Measurements from ENCODE around the gene AKR1C4.
"Not testable (repeated sequence)": the region's sequence is repeated elsewhere in the genome, so short reads cannot be mapped to it uniquely, and the experiment has no call there.

Gene AKR1C4

DNA sequence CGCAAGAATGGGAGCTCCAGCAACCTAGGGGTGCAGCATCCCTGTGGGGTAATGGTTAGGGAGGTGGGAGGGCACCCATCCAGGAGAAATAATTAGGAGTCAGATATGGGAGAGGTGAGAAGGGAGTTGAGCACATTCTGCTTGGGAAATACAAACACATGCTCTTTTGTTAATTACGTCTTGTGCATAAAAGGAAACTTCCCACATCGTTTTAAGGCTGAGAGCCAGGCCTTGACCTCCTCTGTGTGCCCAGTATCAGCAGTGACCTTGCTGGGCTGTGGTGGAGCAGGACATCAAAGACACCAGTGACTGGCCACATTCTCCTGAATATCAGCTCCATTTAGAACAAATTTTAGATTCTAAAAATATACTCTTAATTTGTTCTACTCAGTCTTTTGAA lies 22.6 kb downstream of the AKR1C4 start:
- no peak for DNase-seq (ENCODE audit: low read depth, low spot score)
- H3K4me3 ChIP-seq (ENCODE audit: low read depth, low read length): no peak overlapping the region
- in situ Hi-C loops (cut with HindIII; ENCODE audit: low sequenced_read_pairs): no loop called here
- TF ChIP-seq, protein P1, sequence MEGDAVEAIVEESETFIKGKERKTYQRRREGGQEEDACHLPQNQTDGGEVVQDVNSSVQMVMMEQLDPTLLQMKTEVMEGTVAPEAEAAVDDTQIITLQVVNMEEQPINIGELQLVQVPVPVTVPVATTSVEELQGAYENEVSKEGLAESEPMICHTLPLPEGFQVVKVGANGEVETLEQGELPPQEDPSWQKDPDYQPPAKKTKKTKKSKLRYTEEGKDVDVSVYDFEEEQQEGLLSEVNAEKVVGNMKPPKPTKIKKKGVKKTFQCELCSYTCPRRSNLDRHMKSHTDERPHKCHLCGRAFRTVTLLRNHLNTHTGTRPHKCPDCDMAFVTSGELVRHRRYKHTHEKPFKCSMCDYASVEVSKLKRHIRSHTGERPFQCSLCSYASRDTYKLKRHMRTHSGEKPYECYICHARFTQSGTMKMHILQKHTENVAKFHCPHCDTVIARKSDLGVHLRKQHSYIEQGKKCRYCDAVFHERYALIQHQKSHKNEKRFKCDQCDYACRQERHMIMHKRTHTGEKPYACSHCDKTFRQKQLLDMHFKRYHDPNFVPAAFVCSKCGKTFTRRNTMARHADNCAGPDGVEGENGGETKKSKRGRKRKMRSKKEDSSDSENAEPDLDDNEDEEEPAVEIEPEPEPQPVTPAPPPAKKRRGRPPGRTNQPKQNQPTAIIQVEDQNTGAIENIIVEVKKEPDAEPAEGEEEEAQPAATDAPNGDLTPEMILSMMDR (IDR thresholded peaks at IDR 0.05; ENCODE audit: low read depth, low read length): no peak

DNA sequence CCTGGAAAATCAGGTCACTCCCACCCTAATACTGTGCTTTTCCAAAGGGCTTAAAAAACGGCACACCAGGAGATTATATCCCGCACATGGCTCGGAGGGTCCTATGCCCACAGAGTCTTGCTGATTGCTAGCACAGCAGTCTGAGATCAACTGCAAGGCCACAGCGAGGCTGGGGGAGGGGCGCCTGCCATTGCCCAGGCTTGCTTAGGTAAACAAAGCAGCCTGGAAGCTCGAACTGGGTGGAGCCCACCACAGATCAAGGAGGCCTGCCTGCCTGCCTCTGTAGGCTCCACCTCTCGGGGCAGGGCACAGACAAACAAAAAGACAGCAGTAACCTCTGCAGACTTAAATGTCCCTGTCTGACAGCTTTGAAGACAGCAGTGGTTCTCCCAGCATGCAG lies 26.3 kb downstream of the AKR1C4 start:
- in situ Hi-C loops (cut with HindIII; ENCODE audit: low sequenced_read_pairs); DNase-seq (ENCODE audit: low read depth, low spot score); H3K4me3 ChIP-seq (ENCODE audit: low read depth, low read length): not testable (repeated sequence)

DNA sequence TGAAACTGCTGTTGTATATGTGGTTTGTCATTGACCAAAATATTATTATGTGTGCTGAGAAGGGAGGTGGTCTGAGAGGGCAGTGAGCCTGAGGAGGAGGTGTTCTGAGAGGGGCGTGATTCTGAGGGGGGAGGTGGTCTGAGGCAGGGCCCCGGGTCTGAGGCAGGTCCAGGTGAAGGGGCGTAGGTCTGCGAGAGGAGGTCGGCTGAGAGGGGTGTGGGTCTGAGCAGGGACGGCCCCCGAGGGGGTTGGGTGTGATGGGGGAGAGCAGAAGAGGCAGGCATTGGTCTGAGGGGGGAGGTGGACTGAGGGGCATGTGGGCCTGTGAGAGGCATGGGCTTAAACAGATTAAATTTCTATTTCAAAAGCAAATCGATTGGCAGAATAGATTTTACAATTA lies 32.4 kb downstream of the AKR1C4 start:
- no peak overlapping the region for H3K4me3 ChIP-seq (ENCODE audit: low read depth, low read length)
- TF ChIP-seq, protein P1 (IDR thresholded peaks at IDR 0.05; ENCODE audit: low read depth, low read length): no peak
- DNase-seq (ENCODE audit: low read depth, low spot score): no peak
- in situ Hi-C loops (cut with HindIII; ENCODE audit: low sequenced_read_pairs): no loop called here

DNA sequence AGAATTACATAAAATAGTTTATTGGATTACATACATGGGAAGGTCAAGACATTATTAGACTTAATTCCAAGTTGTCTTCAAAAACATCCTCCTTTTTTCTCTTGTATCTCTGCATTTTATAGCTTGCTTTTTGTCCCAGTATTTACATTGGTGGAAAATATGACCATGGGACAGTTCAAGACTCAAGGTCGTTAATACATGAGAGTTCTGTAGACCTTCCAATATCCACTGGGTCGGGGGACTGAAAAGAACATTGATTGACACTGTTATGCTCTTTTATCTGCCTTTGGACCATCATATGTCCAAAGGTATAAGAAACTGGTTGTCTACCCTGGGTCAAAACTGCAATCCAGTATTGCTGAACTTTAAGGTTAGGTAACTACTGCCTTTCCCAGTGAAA lies 36.7 kb downstream of the AKR1C4 start:
- TF ChIP-seq, protein P1 (IDR thresholded peaks at IDR 0.05; ENCODE audit: low read depth, low read length): no peak
- in situ Hi-C loops (cut with HindIII; ENCODE audit: low sequenced_read_pairs): no loop called here
- no peak overlapping the region for H3K4me3 ChIP-seq (ENCODE audit: low read depth, low read length)
- no peak for DNase-seq (ENCODE audit: low read depth, low spot score)

DNA sequence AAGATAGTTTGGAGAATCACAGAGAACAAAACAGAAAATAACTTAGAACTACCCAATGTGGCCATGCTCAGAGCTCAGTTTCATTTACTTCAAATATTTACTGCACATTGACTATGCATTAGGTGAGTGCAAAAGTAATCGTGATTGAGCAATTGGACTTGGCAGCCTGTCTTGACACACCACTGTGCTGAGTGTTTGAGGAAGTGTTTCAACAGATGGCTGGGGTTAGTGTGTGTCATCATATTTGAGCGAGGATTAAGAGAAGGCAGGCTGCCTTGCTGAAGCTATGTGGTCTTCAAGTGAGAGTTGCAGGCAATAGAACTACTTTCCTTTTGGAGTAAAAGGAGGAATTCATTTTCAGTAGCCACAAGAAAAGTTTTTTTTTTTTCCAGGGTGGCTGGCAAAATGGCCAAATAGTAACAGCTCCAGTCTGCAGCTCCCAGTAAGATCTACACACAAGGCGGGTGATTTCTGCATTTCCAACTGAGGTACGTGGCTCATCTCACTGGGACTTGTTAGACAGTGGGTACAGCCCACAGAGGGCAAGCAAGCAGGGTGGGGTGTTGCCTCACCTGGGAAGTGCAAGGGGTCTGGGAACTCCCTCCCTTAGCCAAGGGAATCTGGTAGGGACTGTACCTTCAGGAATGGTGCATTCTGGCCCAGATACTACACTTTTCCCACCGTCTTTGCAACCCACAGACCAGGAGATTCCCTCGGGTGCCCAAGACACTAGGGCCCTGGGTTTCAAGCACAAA lies 37.6 kb downstream of the AKR1C4 start:
- in situ Hi-C loops (cut with HindIII; ENCODE audit: low sequenced_read_pairs): no loop called here
- TF ChIP-seq, protein P1 (IDR thresholded peaks at IDR 0.05; ENCODE audit: low read depth, low read length): no peak

DNA sequence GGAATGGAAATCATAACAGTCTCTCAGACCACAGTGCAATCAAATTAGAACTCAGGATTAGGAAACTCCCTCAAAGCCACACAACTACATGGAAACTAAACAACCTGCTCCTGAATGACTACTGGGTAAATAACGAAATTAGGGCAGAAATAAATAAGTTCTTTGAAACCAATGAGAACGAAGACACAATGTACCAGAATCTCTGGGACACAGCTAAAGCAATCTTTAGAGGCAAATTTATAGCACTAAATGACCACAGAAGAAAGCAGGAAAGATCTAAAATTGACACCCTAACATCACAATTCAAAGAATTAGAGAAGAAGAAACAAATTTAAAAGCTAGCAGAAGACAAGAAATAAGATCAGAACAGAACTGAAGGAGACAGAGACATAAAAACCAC lies 40.9 kb downstream of the AKR1C4 start:
- DNase-seq (ENCODE audit: low read depth, low spot score); H3K4me3 ChIP-seq (ENCODE audit: low read depth, low read length); in situ Hi-C loops (cut with HindIII; ENCODE audit: low sequenced_read_pairs): not testable (repeated sequence)

More for the DNA sequence above, 37.6 kb downstream of the AKR1C4 start:
- DNase-seq (ENCODE audit: low read depth, low spot score): no peak
- H3K4me3 ChIP-seq (ENCODE audit: low read depth, low read length): no peak overlapping the region

DNA sequence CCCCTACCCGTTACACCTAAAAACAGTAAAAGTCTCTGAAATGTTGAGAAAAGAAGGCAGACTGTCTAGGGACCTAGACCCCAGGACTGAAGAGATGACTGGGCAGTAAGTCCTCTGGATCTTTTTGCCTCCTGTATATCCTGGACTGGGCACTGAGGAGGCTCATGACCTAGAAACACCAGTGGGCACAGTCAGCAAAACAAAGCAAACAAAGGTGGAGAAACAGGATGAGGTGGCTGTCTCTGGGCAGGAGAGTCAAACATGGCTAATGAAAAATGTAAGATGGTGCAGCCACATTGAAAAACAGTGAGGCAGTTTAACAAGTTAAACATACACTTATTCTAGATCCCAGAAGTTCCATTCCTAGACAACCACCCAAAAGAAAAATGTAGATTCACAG lies 45.9 kb downstream of the AKR1C4 start:
- no peak for DNase-seq (ENCODE audit: low read depth, low spot score)
- TF ChIP-seq, protein P1 (IDR thresholded peaks at IDR 0.05; ENCODE audit: low read depth, low read length): no peak
- no peak overlapping the region for H3K4me3 ChIP-seq (ENCODE audit: low read depth, low read length)
- in situ Hi-C loops (cut with HindIII; ENCODE audit: low sequenced_read_pairs): no loop called here
